Measurements from ENCODE around the gene COMP. TPM values are rescaled to one million over a fixed set of nuclear protein-coding genes. Genes with fewer than 3 reads are reported as not detected.

COMP gene
- total and polyA plus RNA-seq, 10 of the 15 experiments (the other 5 are each of a cell fraction or from before 2014, with no cell fraction given): 0.17 TPM; not detected in 9

- FAIRE-seq (peak; percentile 57), DNase-seq (ENCODE audit: low read depth, low spot score) (no peak), ATAC-seq (peak; percentile 68)
- intact Hi-C loops (cut with micrococcal nuclease; ENCODE audit: unreplicated experiment): loop anchor here (5.0 kb wide), 1 partner anchor 239 kb away; no protein-coding TSS in a partner anchor
- H3K27ac ChIP-seq (ENCODE audit: control insufficient read depth, insufficient read depth): peak within 1 kb of the TSS; percentile 91
- WGBS (ENCODE audit: insufficient coverage, insufficient replicate concordance, low lambda C conversion rate, missing lambda C conversion rate): under 1% methylated on average over 69 of the region's 96 CpGs
- peaks cover 2% of the 10 kb centered on the region; the same call in 1 of the 3 replicates for H3K9me3 ChIP-seq (replicated peaks; ENCODE audit: control insufficient read depth, insufficient read depth, low read length)
- H3K4me1 ChIP-seq (ENCODE audit: control insufficient read depth, insufficient read depth, low read length): no peaks in the 10 kb centered on the region; the same call in 1 of the 2 replicates
- H3K36me3 ChIP-seq (ENCODE audit: control insufficient read depth in 2 of 2, insufficient read depth in 2 of 2, low read length in 1 of 2): peaks cover 1 to 6% of the 10 kb centered on the region in 2 experiments; a peak in 3 of 4 replicates
- H3K9ac ChIP-seq (ENCODE audit: control insufficient read depth, insufficient read depth, low read length): peak within 1 kb of the TSS; percentile 84
- peak within 1 kb of the TSS; percentile 73 for H3K4me2 ChIP-seq (ENCODE audit: control insufficient read depth, insufficient read depth)
- ChIA-PET POLR2A (interaction anchor here (0.6 to 2.2 kb wide), 7 partner anchors 9 to 352 kb away, joined by 3 to 8 read pairs (median 5); partner anchors contain the start of gene COPE), CTCF (interaction anchor here (0.7 to 8.2 kb wide), 5 partner anchors 9 to 311 kb away, joined by 3 to 109 read pairs (median 3); no protein-coding TSS in a partner anchor), RAD21 (ENCODE audit: unreplicated experiment) (interaction anchor here (1.0 to 3.5 kb wide), 4 partner anchors 9 to 312 kb away, joined by 3 to 24 read pairs (median 4); no protein-coding TSS in a partner anchor), SMC1A (ENCODE audit: uncharacterized antibody, unreplicated experiment) (interaction anchor here (1.3 to 4.2 kb wide), 3 partner anchors 12 to 19 kb away, joined by 6 to 24 read pairs (median 11); no protein-coding TSS in a partner anchor)
- H3K4me3 ChIP-seq: peak within 1 kb of the TSS; percentile 93
- H2AFZ ChIP-seq (ENCODE audit: control insufficient read depth, low read depth, low read length): peak within 1 kb of the TSS; percentile 99
- peaks cover 50% of the 10 kb centered on the region for H3K79me2 ChIP-seq (ENCODE audit: control insufficient read depth, insufficient read depth, low read length)
- peaks cover 13% of the 10 kb centered on the region; the same call in 1 of the 2 replicates for H4K20me1 ChIP-seq (ENCODE audit: control insufficient read depth, insufficient read depth)
- no TSS peak for BruUV-seq (replicated peaks)
- no peaks in the 10 kb centered on the region for H3K27me3 ChIP-seq (replicated peaks in 1 of 2; ENCODE audit: control insufficient read depth in 2 of 2, insufficient read depth in 2 of 2, low read length in 1 of 2)
- in situ Hi-C loops (cut with MboI): no loop called here
- TF ChIP-seq MLLT1 (IDR thresholded peaks at IDR 0.05): peak; percentile 46; the same call in 1 of the 2 replicates
- TF ChIP-seq GATAD2B (conservative IDR thresholded peaks at IDR 0.05; ENCODE audit: low read depth): peak; percentile 99
- peak; percentile 68 for TF ChIP-seq MTA2 (IDR thresholded peaks at IDR 0.05; ENCODE audit: low read depth)
- TF ChIP-seq BCL11A (IDR thresholded peaks at IDR 0.05; ENCODE audit: low read depth, low read length): peak; percentile 39; the same call in 1 of the 2 replicates
- TF ChIP-seq ZNF687 (IDR thresholded peaks at IDR 0.05): peak; percentile 88
- TF ChIP-seq ZSCAN29 (IDR thresholded peaks at IDR 0.05): peak; percentile 59; the same call in 1 of the 2 replicates
- peak; percentile 89 for TF ChIP-seq SMARCA5 (IDR thresholded peaks at IDR 0.05)
- no peak for TF ChIP-seq CEBPZ (IDR thresholded peaks at IDR 0.05; ENCODE audit: low read depth, low read length)
- peak; percentile 21 for TF ChIP-seq KLF5 (IDR thresholded peaks at IDR 0.05; ENCODE audit: partially characterized antibody)
- peak; percentile 11; the same call in 1 of the 2 replicates for TF ChIP-seq ESRRA (IDR thresholded peaks at IDR 0.05; ENCODE audit: low read length)
- TF ChIP-seq SMC3 (IDR thresholded peaks at IDR 0.05; ENCODE audit: borderline replicate concordance, low read length): no peak
- no peak for TF ChIP-seq NFYA (IDR thresholded peaks at IDR 0.05; ENCODE audit: borderline replicate concordance, low read depth, low read length)
- no peak for TF ChIP-seq POU2F2 (IDR thresholded peaks at IDR 0.05; ENCODE audit: borderline replicate concordance, low read depth, low read length)
- TF ChIP-seq RB1 (IDR thresholded peaks at IDR 0.05; ENCODE audit: borderline replicate concordance): peak; percentile 85; the same call in 1 of the 2 replicates
Observed at GRCh38 chr19:18831524-18832305, 40.6 kb upstream of the COMP start, which contains the start of gene UPF1. TSS of gene UPF1 (plus strand) at chr19:18831959. CDS start at chr19:18832210, 251 bp downstream.

All from GM12878 (cell line).